Right ventricle myocardium inferior (tissue), 1 donor: ENCODE measurements around the gene GEMIN7. TPM values are rescaled to one million over a fixed set of nuclear protein-coding genes. Genes with fewer than 3 reads are reported as not detected.

Source experiments
- ATAC-seq: fragments of 200-7000 bp; cut with Tn5 transposase; one replicate; pipeline ENCODE4 v1.9.1; 2020; ENCODE audit warnings: mild to moderate bottlenecking, moderate library complexity
- DNase-seq: peaks from one replicate; pipeline ENCODE4 v3.0.0; 2021; ENCODE audit errors: missing footprints
- intact Hi-C: fragments of 100-400 bp; cut with DNase I; formaldehyde crosslinking; loops from one replicate; pipeline ENCODE4 v1.11.0; 2022
- total RNA-seq: library from RNA; stranded (reverse); fragmentation: NEBNext Ultra II Directional; extraction: Animal tissue kit (Norgen Biotek cat#: 25700); gene quantifications from one replicate; pipeline ENCODE4 v1.2.1, GENCODE V29; 2021
- donor health status: DM: no; HTN: yes; CAD: no; lungs with severe emphysema.

Gene GEMIN7
- total RNA-seq, 1 donor from 2014 or later = 15.5 TPM

DNA sequence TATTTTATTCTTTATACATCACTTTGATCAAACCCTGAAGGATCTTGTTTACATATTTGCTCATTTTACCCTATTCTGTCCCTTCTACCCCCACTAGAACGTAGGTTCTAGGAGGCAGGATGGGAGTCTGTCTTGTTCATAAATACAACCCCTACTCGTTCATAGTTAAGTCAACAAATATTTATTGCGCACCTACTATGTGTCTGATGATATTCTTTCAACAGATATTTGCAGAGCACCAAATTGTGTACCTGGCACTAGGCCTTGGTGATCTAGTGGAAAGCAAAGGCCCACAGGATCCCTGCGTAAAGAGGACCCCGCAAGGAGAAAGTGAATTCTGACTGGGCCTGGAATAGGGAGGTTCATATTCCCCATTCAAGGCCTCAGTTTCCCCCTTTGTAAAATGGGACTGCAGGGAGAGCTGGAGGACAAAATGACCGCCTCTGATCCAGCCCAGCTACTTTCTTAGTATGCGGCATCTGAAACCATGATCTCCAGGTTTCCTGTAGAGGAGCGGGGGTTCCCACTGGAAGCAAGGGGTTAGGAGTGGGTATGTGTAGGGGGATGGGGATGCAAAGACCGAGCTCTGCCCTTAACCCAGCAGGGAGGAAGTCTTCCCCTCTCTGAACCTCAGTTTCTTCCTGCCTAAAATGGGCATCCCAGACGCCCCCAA, 534 bp upstream of the GEMIN7 start:
- no peak for DNase-seq
- intact Hi-C loops = no loop called here
- no peak for ATAC-seq

- ATAC-seq = no peak
- intact Hi-C loops = no loop called here
- no peak for DNase-seq
Measured at GRCh38 chr19:45079911-45080370, 881 bp downstream of the GEMIN7 start.

DNA sequence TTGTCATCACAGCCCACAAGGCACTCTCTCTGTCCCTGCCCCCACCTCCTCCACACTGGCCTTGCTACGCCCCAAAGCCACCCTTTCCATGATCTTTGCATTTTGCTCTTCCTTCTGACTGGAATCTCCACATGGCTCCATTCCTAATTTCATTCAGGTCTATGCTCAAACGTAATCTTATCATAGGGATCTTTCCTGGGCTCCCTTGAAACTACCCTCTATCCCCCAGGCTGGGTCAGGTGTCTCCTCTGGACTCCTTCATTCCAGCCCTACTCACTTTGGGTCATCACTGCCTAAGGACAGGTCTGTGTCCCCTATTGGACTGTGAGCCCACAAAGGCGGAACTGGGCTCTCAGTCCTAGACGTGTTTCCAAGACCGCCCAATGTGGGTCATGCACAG, 3.1 kb downstream of the GEMIN7 start:
- ATAC-seq (no peak), DNase-seq (no peak)
- intact Hi-C loops = no loop called here

DNA sequence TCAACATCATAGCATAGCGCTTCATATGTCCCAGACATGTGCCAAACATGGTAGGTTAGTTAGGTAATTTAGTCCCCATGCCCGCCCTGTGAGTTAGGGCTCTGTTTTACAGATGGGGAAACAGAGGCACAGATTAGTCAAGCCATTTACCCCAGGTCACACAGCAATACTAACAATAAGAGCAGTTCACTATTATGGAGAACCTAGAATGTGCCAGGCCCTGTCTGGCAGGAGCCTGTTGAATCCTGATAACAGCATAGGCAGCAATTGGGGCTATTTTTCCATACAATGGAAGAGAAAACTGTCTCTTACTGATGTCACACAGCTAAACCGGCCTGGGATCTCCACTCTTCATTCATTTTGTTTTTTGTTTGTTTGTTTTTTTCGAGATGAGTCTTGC, 7.4 kb downstream of the GEMIN7 start:
- intact Hi-C loops = no loop called here
- no peak for ATAC-seq
- DNase-seq = no peak

- DNase-seq = peak; percentile 34
- no peak for ATAC-seq
- intact Hi-C loops = no loop called here
Measured at GRCh38 chr19:45087531-45087930, 8.5 kb downstream of the GEMIN7 start.

DNA sequence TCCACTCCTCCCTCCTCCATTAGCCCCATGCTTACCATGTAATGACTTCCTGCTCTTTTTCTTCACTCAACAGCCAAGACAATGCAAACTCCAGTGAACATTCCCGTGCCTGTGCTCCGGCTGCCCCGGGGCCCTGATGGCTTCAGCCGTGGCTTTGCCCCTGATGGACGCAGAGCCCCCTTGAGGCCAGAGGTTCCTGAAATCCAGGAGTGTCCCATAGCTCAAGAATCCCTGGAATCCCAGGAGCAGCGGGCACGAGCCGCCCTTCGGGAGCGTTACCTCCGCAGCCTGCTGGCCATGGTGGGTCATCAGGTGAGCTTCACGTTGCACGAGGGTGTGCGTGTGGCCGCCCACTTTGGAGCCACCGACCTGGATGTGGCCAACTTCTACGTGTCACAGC, 11.0 kb downstream of the GEMIN7 start:
- intact Hi-C loops = loop anchor here (5.0 kb wide), 1 partner anchor 87 kb away; the partner anchor contains the start of genes BLOC1S3 and TRAPPC6A
- DNase-seq (peak; percentile 52), ATAC-seq (no peak)

- ATAC-seq = no peak
- DNase-seq = no peak
- intact Hi-C loops = loop anchor here (5.0 kb wide), 1 partner anchor 87 kb away; the partner anchor contains the start of genes BLOC1S3 and TRAPPC6A
Measured at GRCh38 chr19:45090606-45091005, 11.5 kb downstream of the GEMIN7 start.

DNA sequence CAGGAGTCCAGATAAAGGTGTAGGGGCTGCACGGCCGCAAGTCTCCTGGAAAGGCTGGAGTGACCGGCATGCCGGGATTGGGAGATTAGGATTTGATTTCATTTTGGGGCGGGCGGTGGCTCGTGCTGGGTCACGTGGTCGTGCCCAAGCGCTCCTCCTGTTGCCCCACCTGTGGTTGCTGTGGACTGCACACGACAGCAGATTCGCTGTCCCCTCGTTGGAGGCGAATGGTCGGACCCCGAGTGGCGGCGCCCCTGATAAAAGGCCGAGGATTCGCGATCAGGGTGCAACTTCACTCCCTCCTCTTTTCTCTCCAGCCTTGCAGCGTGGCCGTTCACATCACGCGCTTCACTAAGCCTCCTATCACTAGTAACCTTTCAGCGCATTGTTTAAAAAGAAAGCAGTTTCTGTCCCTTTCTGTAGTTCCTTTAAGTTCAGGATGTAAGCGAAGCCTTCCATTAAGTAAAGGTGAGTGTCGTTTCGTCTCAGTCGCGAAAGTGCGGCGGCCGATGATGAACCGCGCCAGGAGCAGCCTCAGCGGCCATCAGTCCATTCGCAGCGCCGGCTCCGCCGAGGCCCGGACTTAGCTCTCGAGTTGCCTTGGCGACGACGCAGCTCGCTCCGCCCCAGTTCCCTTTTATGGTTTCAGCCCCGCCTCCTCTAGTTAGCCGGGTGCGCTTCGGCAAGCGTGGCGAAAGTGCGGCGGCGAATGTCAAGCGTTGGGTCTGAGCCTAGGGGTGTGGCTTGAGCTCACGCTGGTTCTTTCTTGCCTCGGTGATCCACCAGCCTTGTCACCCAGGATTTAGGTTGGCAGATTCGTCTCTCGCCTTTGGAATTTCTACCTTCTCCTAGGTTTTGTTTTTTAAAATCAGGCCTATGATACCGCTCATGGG, 12.2 kb downstream of the GEMIN7 start:
- DNase-seq (peak; percentile 98), ATAC-seq (peak; percentile 96)
- intact Hi-C loops = loop anchor here (5.0 kb wide), 1 partner anchor 86 kb away; the partner anchor contains the start of genes BLOC1S3 and TRAPPC6A

DNA sequence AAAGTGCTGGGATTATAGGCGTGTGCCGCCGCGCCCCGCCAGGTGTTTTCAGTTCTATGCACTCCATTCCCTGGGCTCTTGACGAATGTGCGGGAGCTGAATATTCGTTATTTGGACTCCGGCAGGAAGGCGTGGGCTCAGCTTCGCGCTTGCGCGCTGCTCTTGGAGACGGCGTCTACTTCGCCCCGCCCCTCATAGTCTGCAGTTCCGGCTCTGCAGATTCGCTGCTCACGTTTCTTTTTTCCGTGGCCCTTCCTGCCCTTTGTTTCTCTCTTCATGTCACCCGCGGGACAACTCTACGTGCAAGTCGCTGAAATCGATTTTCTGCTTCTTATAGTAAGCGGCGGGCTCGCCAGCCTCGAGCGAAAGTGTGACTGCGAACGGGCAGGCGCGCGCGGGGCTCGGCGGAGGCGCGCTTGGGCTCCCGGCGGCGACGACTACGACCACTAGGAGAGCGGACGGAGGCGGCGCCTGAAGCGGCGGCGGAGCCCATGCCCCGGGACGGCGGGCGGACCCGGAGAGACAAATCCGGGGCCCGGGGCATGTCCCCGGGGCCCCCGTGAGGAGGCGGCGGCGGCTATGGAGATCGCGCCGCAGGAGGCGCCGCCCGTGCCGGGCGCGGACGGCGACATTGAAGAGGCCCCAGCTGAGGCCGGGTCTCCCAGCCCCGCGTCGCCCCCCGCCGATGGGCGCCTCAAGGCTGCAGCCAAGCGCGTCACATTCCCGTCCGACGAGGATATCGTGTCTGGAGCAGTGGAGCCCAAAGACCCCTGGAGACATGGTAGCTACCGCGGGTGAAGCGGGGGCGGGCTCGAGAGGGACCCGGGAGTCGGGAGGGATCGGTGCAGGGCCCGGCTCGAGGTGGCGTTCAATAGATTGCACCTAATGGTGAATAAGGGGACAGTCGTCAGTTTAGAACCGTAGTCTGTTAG, 14.0 kb downstream of the GEMIN7 start, which contains the start of gene PPP1R37:
PPP1R37 (plus strand) TSS at position 433 of the 932 bp plus-strand sequence; CDS start at position 580, 147 bp downstream.
- DNase-seq (peak; percentile 97), ATAC-seq (peak; percentile 90)
- intact Hi-C loops = loop anchor here (5.0 kb wide), 1 partner anchor 84 kb away; the partner anchor contains the start of genes BLOC1S3 and TRAPPC6A

DNA sequence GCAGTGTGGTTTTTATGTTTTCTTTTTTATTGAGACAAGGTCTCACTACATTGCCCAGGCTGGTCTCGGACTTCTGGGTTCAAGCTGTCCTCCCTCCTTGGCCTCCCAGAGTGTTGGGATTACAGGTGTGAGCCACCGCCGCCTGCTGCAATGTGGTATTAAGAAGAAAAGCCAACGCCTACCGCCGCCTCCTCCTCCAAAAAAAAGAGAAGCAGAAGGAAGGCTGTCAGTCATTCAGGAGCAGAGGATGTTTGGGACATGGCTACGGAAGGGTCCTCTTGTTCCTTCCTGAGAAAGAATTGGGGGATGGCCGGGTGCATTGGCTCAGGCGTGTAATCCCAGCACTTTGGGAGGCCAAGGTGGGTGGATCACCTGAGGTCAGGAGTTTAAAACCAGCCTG, 15.1 kb downstream of the GEMIN7 start:
- DNase-seq (no peak), ATAC-seq (no peak)
- intact Hi-C loops = loop anchor here (5.0 kb wide), 1 partner anchor 83 kb away; the partner anchor contains the start of genes BLOC1S3 and TRAPPC6A

DNA sequence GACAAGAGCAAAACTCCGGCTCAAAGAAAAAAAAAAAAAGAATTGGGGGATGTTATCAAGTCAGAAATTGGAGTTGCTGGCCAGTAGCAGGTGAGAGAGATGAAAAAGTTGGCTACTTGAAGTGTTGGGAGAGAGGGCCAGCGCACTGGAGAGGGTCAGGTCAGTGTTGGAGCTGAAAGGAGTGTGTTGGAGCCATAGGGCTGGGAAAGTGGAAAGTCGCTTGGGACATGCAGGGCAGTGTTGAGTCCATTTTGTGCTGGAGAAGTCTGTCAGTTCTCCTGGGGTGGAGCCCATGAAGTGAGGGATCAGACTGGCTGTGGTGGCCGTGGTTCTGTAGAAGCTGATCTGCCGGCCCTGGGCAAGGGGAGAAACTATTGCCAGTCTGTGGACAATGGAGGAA, 15.6 kb downstream of the GEMIN7 start:
- ATAC-seq (no peak), DNase-seq (no peak)
- intact Hi-C loops = loop anchor here (5.0 kb wide), 2 partner anchors 83 to 153 kb away; partner anchors contain the start of genes BLOC1S3, EXOC3L2 and TRAPPC6A

DNA sequence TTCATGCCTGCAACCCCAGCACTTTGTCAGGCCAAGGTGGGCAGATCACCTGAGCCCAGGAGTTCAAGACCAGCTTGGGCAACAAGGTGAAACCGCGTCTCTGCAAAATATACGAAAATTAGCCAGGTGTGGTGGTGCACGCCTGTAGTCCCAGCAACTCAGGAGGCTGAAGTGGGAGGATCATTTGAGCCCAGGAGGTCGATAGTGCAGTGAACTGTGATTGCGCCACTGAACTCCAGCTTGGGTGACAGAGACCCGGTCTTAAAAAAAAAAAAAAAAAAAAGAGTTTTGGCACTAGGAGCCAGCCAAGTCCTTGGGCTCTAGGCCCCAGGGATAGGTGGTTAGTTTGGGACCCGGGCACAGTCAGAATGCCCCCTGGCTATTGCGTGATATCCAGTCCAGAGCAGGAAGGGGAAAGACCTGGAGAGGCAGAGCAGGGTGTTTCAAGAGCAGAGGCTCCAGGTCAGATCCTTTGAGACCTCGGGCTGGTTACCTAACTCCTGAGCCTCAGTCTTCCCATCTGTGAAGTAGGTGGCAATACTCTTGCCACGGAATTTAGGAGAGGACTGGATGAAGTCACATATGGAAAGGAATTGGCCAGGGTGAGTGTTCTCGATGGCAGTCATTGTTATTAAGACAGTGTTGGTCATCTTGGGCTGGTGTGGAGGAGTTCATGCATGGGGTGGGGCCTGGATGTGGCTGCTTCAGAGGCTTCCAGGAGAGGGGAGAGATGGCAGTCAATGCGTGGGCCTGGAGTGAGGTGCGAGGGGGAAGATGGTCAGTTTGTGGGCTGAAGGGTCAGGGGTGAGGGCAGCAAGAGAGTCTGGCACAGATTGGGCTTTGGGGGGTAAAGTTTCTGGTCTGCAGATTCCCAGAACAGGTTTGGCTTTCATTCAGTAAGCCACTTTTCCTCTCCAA, 16.7 kb downstream of the GEMIN7 start:
- intact Hi-C loops = loop anchor here (5.0 kb wide), 1 partner anchor 152 kb away; the partner anchor contains the start of gene EXOC3L2
- no peak for ATAC-seq
- DNase-seq = no peak

DNA sequence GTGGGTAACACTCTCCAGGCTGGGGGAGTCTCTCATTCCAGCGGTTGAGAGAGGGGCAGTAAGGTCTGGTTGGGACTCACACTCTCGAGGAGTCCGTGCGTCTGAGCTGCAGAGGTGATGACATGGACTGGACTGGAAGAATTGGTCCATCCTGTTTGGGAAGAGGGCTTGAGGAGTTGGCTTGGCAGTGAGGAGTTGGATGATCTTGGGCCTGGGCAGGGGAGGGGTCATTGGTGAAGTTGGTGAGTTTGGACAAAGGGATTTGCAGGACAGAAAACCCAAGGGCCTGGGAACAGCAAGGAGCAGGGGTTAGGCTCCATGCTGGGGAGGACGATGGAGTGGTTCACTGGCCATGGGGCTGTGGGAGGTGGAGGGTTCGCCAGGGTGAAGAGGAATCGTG, 17.6 kb downstream of the GEMIN7 start:
- ATAC-seq (no peak), DNase-seq (no peak)
- intact Hi-C loops = loop anchor here (5.0 kb wide), 1 partner anchor 151 kb away; the partner anchor contains the start of gene EXOC3L2

GRCh38 chr19:45097450-45097775, 18.4 kb downstream of the GEMIN7 start:
- intact Hi-C loops = loop anchor here (5.0 kb wide), 1 partner anchor 150 kb away; the partner anchor contains the start of gene EXOC3L2
- DNase-seq (no peak), ATAC-seq (no peak)

- DNase-seq (peak; percentile 55), ATAC-seq (peak; percentile 45)
- intact Hi-C loops = loop anchor here (5.0 kb wide), 1 partner anchor 149 kb away; the partner anchor contains the start of gene EXOC3L2
Measured at GRCh38 chr19:45097776-45098520, 18.9 kb downstream of the GEMIN7 start.
